C4-2B (cell line): Measurements from ENCODE around the gene TNFRSF12A.

ENCODE experiments used
- ZFX ChIP-seq: fragments of 450-650 bp; IDR thresholded peaks from 2 replicates; pipeline ENCODE4 v1.6.1; 2017
- TF ChIP-seq, protein P1 (sequence below): fragments of 450-650 bp; conservative IDR thresholded peaks from 2 replicates; pipeline ENCODE4 v1.5.1; 2017; ENCODE audit warnings: mild to moderate bottlenecking

DNA sequence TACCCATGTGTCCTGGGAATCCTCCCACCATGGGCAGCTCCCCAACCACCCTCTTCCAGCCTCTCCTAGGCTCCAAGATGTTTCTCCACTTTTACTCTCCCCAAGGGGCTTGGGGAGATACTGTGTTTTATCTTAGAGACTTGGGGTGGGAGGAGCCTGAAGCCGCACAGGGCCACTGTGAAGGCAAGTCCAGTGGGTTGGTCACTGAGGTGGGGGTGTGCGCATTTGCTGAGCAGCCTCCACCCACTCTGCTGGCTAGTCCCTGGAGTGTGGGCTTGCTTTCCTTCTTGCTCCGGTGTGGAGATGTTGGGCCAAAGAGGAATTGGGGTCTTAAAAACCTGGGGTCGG is 11.5 kb upstream of the TNFRSF12A start:
- TF ChIP-seq, protein P1, sequence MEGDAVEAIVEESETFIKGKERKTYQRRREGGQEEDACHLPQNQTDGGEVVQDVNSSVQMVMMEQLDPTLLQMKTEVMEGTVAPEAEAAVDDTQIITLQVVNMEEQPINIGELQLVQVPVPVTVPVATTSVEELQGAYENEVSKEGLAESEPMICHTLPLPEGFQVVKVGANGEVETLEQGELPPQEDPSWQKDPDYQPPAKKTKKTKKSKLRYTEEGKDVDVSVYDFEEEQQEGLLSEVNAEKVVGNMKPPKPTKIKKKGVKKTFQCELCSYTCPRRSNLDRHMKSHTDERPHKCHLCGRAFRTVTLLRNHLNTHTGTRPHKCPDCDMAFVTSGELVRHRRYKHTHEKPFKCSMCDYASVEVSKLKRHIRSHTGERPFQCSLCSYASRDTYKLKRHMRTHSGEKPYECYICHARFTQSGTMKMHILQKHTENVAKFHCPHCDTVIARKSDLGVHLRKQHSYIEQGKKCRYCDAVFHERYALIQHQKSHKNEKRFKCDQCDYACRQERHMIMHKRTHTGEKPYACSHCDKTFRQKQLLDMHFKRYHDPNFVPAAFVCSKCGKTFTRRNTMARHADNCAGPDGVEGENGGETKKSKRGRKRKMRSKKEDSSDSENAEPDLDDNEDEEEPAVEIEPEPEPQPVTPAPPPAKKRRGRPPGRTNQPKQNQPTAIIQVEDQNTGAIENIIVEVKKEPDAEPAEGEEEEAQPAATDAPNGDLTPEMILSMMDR: no peak
- no peak for TF ChIP-seq ZFX
